Loucy (cell line): Measurements from ENCODE around the gene NELL2.
A peak's percentile ranks its signal among the peaks of the same experiment; 100 is the strongest.

Experiments used
- H2AFZ ChIP-seq: fragments of 200-600 bp; sonication (generic); 2 replicates; pipeline ENCODE4 v1.6.0; 2016; ENCODE audit warnings: antibody characterized with exemption, mild to moderate bottlenecking, low read length, moderate library complexity
- H3F3A ChIP-seq: fragments of 200-600 bp; 2 replicates; pipeline ENCODE4 v1.6.0; 2016; ENCODE audit warnings: antibody characterized with exemption, low read depth, mild to moderate bottlenecking
- H3K27me3 ChIP-seq: fragments of 200-600 bp; sonication (generic); 2 replicates; pipeline ENCODE4 v1.6.1; 2014; ENCODE audit warnings: low read length, mild to moderate bottlenecking; ENCODE audit not compliant: insufficient read depth, poor library complexity, severe bottlenecking
- H3K36me3 ChIP-seq: fragments of 200-600 bp; sonication (generic); 2 replicates; pipeline ENCODE4 v1.6.1; 2016; ENCODE audit warnings: low read length; ENCODE audit not compliant: insufficient read depth
- H3K4me1 ChIP-seq: fragments of 200-600 bp; sonication (generic); 2 replicates; pipeline ENCODE4 v1.5.1; 2014; ENCODE audit warnings: low read length, mild to moderate bottlenecking; ENCODE audit not compliant: insufficient read depth, poor library complexity, severe bottlenecking
- H3K4me2 ChIP-seq: fragments of 200-600 bp; sonication (generic); 2 replicates; pipeline ENCODE4 v1.6.0; 2014; ENCODE audit warnings: antibody characterized with exemption, low read length, low read depth, mild to moderate bottlenecking; ENCODE audit not compliant: poor library complexity, severe bottlenecking
- H3K4me3 ChIP-seq: fragments of 200-600 bp; sonication (generic); 2 replicates; pipeline ENCODE4 v1.5.1; 2014; ENCODE audit warnings: low read length, mild to moderate bottlenecking, mixed read lengths; ENCODE audit not compliant: poor library complexity, severe bottlenecking
- H3K79me2 ChIP-seq: fragments of 200-600 bp; sonication (generic); 2 replicates; pipeline ENCODE4 v1.6.1; 2014; ENCODE audit warnings: low read length; ENCODE audit not compliant: insufficient read depth
- H3K9ac ChIP-seq: fragments of 200-600 bp; sonication (generic); 2 replicates; pipeline ENCODE4 v1.6.0; 2014; ENCODE audit warnings: mild to moderate bottlenecking, low read depth, low read length, moderate library complexity; ENCODE audit not compliant: poor library complexity, severe bottlenecking
- H3K9me2 ChIP-seq: fragments of 200-600 bp; sonication (generic); replicated peaks from 2 replicates; pipeline ENCODE4 v1.6.1; 2016; ENCODE audit warnings: low read depth, low read length, mixed read lengths
- H3K9me3 ChIP-seq: fragments of 200-600 bp; sonication (generic); 2 replicates; pipeline ENCODE4 v1.6.1; 2014; ENCODE audit warnings: mild to moderate bottlenecking, antibody characterized with exemption, low read length, low read depth; ENCODE audit not compliant: insufficient read depth
- H4K20me1 ChIP-seq: fragments of 200-600 bp; sonication (generic); 2 replicates; pipeline ENCODE4 v1.6.0; 2014; ENCODE audit warnings: antibody characterized with exemption, low read length, mild to moderate bottlenecking; ENCODE audit not compliant: insufficient read depth, poor library complexity, severe bottlenecking
- CTCF ChIP-seq: fragments of 200-600 bp; sonication (generic); conservative IDR thresholded peaks from 2 replicates; pipeline ENCODE4 v1.5.1; 2014; ENCODE audit warnings: mild to moderate bottlenecking, antibody characterized with exemption, low read length
- EZH2phosphoT487 ChIP-seq: fragments of 200-600 bp; IDR thresholded peaks from 2 replicates; pipeline ENCODE4 v1.6.1; 2018; ENCODE audit warnings: antibody characterized with exemption, mild to moderate bottlenecking, moderate library complexity, borderline replicate concordance

NELL2 gene

GRCh38 chr12:44859998-44860689 lies 16.0 kb downstream of the NELL2 start:
- TF ChIP-seq EZH2phosphoT487 (no peak), CTCF (no peak)
- no peaks in the 10 kb centered on the region for H3K9me2 ChIP-seq
- no peaks in the 10 kb centered on the region for H3K79me2 ChIP-seq
- H3K9me3 ChIP-seq, result no peaks in the 10 kb centered on the region
- H4K20me1 ChIP-seq, result no peaks in the 10 kb centered on the region
- H3K4me3 ChIP-seq, result no peak overlapping the region
- H3K4me2 ChIP-seq, result no peak overlapping the region
- H3K27me3 ChIP-seq, result no peaks in the 10 kb centered on the region
- no peak overlapping the region for H3K9ac ChIP-seq
- no peaks in the 10 kb centered on the region for H3K4me1 ChIP-seq
- H2AFZ ChIP-seq, result no peak overlapping the region
- no peaks in the 10 kb centered on the region for H3F3A ChIP-seq
- no peaks in the 10 kb centered on the region for H3K36me3 ChIP-seq

GRCh38 chr12:44858226-44858855 lies 17.8 kb downstream of the NELL2 start:
- no peak for TF ChIP-seq CTCF
- no peak for TF ChIP-seq EZH2phosphoT487
- Histone ChIP-seq H3K9ac (no peak overlapping the region), H3K79me2 (no peaks in the 10 kb centered on the region)

GRCh38 chr12:44852483-44852882 lies 23.6 kb downstream of the NELL2 start:
- Histone ChIP-seq H2AFZ (peak overlapping the region; percentile 12; the same call in 1 of the 2 replicates), H4K20me1 (no peaks in the 10 kb centered on the region)

More at GRCh38 chr12:44858226-44858855, 17.8 kb downstream of the NELL2 start:
- no peaks in the 10 kb centered on the region for H3K36me3 ChIP-seq
- no peaks in the 10 kb centered on the region for H3K9me3 ChIP-seq
- no peak overlapping the region for H3K4me2 ChIP-seq
- no peaks in the 10 kb centered on the region for H4K20me1 ChIP-seq
- no peak overlapping the region for H2AFZ ChIP-seq
- H3K9me2 ChIP-seq, result no peaks in the 10 kb centered on the region
- H3K4me3 ChIP-seq, result no peak overlapping the region
- H3K27me3 ChIP-seq, result no peaks in the 10 kb centered on the region
- H3K4me1 ChIP-seq, result no peaks in the 10 kb centered on the region
- H3F3A ChIP-seq, result no peaks in the 10 kb centered on the region

More at GRCh38 chr12:44852483-44852882, 23.6 kb downstream of the NELL2 start:
- Histone ChIP-seq H3K36me3 (no peaks in the 10 kb centered on the region), H3K9me2 (no peaks in the 10 kb centered on the region), H3K4me3 (no peak overlapping the region), H3K79me2 (no peaks in the 10 kb centered on the region), H3K9ac (no peak overlapping the region), H3K4me1 (peaks cover 18% of the 10 kb centered on the region), H3F3A (no peaks in the 10 kb centered on the region), H3K4me2 (no peak overlapping the region), H3K27me3 (no peaks in the 10 kb centered on the region), H3K9me3 (no peaks in the 10 kb centered on the region)
- TF ChIP-seq EZH2phosphoT487 (no peak), CTCF (no peak)
